NCI-H128 (cell line): Measurements from ENCODE around the gene B3GALT6.
A peak's percentile ranks its signal among the peaks of the same experiment; 100 is the strongest.

ENCODE experiments used
- DNase-seq: peaks from one replicate; lab custom pipeline; 2025; ENCODE audit not compliant: unreplicated experiment; lab: John Stamatoyannopoulos, UW

The B3GALT6 gene

DNA sequence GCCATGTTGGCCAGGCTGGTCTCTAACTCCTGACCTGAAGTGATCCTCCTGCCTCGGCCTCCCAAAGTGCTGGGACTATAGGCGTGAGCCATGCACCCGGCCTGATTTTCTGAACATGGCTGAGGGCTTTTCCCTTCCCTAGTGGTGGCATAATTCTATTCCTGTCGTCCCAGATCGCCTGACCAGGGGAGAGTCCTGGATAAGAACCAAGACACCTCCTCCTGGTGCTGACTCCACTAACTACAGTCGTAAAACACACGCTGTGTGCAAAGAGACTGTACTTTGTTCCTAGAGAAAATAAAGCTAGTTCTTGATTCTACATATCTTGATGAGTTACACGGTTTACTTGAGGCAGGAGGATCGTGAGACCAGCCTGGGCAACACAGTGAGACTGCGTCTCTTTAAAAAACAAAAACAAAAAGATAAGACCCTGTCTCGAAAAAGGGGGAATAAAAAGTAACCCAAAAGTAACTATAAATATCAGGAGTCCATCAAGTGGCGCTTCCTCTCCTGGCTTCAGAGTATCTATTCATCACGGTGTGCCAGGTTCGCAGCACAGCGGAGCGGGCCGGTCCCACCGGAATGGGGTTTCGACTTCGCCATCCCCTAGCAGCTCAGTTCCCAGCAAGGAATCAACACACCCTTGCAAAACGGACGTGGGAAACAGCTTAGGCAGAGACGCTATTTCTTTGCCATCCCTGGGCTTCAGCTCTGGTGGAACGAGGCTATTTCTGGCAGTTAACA is 1.2 kb upstream of the B3GALT6 start:
- DNase-seq, result no peak

DNA sequence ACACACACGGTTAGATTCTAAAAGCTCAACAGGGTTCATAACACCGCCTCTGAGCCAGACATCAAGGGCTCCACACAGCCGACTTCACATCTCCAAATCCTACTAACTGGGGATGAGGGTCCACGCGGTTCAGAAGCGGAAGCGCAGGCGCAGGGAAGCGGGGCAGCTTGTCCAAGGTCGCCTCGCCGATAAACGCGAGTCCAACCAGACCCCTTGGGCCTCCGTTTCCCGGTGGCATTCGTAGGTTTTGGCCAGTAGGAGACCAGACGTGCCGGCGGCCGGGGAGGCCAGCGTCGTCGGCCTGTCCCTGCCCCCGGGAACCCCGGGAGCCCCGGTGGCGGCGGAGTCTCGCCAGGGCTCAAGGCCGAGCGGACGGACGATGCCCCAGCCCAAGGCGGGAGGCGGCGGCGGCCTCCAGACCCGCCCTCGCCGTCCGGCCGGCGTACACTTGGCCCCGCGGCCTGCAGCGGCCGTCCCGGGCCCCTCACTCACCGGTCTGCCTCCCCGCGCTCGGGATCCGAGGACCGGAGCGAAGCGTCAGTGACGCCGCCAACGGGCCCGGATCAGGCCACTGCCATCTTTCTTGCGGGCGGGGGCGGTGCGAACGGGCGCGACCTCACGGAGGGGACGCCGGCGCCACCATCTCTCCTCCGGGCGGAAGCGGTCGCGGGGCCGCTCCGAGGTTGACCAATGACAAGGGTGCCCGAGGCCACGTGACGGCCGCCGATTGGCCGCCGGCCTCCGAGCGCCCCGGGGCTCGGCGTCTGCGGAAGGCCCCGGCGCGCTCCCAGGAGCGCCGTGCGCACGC is 433 bp upstream of the B3GALT6 start, which contains the start of gene SDF4:
Gene SDF4 (minus strand): TSS at position 602 of the 808 bp plus-strand sequence. CDS start 3,229 bp downstream, outside the sequence.
- DNase-seq, result peak; percentile 97

DNA sequence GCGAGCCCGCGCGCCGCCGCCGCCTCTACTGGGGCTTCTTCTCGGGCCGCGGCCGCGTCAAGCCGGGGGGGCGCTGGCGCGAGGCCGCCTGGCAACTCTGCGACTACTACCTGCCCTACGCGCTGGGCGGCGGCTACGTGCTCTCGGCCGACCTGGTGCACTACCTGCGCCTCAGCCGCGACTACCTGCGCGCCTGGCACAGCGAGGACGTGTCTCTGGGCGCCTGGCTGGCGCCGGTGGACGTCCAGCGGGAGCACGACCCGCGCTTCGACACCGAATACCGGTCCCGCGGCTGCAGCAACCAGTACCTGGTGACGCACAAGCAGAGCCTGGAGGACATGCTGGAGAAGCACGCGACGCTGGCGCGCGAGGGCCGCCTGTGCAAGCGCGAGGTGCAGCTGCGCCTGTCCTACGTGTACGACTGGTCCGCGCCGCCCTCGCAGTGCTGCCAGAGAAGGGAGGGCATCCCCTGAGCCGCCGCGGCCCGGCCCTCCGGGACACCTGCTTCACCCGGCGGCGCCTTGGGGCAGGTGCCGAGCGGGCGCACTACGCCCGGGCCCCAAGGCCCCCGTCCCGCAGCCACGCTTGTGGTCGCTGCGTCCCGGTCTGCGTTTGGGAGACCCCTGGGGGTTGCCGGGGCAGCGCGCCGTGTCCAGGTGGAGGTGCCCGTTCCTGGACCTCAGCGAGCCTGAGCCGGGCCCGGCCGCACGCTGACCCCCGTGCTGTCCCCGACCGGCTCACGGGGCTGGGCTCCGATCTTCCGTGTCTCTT is 944 bp downstream of the B3GALT6 start:
- DNase-seq, result no peak

DNA sequence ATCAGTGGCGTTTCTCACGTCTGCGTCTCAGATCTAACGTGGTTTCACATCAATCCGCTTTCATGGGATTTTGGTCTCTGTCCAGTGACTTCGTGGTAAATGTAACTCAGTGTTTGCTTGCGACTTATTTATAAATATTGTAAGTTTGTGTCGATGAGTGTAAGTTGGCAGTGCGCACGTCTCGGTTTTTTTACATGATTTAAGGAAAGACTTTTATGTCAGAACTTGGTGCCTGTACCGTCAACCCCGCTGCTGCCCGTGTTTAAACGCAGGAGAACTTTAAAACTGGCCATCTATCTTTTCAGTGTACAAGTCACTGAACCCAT is 1.5 kb downstream of the B3GALT6 start:
- DNase-seq, result no peak

DNA sequence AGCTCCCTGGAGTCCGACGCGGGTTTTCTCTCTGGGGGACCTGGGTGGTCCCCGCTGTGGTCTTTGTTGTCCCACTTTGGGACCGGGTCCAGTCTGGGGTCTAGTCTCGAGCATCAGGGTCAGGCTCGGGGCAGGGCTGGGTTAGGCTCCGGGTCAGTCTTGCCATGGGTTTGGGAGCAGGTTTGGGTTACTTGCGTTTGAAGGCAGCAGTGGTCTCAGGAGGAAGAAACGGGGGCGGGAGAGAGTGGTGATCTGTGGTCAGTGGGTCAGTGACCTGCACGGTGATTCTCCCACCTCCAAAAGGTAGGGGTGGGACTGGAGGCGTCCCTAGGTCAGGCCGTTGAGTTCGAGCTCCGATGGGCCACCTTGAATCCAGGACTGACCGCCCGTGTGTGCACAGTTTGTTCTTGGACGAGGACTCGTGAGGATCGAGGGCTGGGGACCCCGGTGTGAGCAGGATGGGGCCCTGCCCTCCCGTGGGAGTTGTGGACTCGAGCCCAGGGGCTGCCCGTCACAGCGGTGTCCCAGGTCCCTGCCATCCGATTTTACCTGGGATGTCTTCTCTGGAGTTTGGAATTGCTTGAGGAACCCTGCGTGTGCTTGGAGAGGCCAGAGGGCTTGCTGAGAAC is 2.3 kb downstream of the B3GALT6 start:
- no peak for DNase-seq

DNA sequence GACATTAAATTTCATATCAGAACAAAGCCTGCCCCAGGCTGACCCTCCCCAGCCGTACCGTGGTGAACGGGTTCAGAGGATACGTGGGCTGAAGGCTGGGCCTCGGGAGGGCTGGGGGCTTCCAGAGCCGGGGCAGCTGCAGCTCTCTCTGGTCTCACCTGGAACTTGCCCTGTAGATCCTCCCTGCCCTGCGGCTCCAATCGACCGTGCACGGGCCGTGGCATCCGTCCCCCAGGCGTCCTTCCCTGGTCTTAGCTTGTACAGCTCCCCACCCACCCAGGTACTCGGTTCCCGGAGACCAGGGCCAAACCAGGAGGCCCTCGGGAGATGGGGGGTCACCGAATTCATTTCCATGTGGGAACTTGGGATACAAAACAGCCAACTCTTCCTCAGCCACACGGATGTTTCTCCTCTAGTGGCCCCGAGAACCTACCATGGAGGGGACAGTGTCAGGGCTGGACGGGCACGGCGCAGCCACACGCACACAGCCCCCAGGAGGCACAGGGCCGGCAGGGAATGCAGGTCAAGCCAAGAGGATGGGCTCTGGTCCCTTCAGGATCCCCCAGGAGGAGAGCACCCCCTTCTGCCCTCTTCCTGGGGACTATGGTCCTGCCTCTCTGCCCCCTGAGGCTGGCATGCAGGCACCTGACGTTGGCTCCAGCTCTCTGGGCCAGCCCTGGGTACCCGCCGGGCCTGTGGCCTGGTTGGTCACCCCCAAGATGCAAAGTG is 3.1 kb downstream of the B3GALT6 start:
- no peak for DNase-seq

DNA sequence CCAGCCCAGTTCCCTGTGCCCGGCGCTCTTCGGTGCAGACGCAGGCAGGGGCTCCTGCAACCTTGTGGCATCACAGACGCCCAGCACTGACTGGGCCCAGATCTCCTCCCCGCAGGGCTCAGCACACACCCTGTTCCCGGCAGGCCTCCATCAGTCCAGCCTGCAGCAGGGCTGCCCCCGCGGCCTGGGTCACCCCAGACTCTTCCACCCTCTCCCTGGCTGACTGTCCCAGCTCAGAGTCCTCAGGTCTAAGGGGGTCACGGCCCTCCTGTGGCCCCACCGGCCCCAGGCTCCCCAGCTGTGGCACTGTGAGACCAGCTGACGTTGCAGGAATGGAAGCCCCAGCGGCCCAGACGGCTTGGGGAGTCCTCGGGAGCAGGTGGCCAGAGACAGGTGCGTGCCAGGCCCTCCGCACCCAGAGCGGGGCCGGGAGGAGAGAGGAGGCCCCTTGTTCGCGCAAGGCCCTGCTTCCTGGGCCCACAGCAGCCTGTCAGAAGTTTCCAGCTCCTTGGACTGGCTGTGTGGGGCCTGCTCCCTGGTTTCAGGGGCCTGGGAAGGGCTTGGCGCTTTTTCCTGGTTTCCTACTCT is 4.2 kb downstream of the B3GALT6 start:
- no peak for DNase-seq

DNA sequence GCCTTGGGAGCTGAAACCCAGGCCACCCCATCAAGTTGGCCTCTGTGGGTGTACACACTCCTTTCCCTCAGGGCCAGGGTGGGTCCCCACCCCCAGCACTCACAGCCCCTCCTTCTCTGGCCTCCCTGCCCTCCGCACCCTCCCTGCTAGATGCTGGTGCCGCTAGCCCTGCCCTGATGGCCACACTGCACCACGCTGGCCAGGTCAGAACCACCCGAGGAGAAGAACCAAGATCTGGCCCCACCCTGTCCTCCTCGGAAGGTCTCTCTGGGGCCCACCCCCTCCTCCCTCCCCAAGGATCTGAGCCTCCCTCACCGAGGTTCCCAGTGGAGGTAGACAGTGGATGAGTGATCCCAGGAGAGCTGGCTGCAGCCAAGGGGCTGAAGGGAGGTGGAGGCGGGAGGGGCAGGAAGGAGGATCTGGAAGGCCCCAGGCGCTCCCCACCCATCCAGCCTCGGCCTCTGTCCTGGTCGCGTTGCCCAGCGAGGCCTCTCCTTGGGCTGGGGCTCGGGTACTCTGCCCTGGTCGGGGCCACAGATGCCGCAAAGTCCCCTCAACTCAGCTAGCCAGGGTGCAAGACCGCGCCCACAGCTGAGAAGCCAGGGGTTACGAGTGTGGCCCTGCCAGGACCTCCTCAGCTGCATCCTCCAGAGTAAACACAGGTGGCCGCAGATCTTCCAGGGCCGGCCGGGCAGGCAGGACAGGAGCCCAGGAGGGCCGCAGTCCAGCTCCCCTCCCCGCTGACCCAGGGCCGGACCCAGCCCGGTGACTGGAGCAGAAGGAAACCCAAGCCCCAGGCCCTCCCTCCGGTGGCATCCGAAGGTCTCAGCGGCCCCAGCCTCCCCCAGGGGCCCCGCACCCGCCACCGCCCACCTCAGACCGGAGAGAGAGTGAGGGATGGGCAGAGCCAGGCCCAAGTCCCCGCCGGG is 5.2 kb downstream of the B3GALT6 start:
- no peak for DNase-seq

DNA sequence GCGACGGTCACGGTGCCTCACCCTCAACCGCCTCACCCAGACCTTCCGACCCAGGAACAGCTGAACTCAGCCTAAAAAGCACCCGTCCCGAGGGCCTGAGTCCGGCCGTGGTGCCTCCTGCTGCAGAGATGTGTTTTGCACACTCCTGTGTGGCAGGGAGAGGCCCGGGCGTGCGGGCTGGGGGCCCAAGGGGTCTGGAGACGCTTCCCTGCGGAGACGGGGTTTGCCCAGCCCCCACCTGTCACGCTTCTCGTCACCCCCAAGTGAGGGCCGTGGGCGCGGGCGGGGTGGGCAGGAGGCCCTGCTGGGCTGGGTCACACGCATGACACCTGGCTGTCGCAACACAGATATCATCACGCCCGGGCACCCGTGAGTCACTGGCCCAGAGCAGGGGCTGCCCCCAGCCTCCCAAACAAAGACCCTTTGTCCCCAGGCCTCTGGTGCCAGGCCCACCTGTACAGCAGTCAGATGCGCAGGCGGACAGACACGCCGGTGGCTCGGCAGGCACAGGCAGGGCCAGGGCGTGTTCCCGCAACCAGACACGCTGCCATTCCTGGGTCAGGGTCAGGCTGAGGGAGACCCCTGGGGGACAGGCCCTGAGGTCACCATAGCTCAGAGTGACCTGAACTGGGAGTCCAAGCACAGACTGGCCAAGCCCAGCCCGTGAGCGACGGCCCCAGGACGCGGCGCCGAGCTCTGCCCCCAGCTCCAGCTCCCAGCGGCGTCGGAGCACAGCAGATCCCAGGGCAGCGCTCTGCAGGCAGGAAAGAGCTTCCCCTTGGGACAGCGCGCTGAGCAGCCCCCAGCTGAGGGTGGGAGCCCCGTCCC is 6.1 kb downstream of the B3GALT6 start:
- no peak for DNase-seq

DNA sequence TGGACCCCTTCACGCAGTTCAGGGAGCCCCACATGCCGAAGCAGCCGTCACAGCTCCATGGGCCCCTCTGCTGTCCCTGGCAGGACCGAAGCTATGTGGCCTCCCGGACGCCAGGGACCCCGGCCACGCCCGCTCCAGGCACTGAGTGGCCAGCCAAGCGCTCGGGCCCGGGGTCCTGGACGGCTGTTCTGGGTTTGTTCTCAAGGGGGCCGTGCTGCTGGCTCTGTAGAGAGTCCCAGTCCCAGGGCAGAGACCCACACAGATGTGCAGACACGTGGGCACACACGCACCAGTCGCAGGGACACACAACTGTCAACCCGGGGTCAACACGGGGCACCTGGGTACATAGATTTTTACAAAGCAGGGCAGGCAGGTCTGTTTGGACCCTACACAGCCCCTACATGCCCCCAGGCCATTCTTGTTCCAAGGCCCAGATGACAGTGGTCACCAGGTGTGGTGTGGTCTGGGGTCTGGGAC is 6.7 kb downstream of the B3GALT6 start:
- DNase-seq, result no peak

DNA sequence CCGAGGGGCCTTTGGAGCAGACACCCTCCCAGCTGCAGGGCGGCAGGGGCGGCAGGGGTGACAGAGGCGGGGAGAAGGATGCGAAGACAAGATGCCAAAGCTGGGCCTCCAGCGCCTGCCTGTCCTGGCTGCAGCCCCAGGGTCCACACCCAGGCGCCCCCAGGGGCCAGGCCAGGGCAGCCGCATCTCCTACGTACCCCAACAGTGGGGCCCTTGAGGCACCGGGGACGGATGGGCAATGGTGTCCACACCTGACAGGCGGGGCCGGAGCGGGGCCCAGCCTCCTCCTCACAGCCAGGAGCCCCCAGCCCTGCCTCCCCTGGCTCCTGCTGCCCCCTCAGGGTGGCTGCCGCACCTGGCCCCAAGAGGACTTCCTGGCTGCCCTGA is 7.2 kb downstream of the B3GALT6 start:
- DNase-seq, result no peak

DNA sequence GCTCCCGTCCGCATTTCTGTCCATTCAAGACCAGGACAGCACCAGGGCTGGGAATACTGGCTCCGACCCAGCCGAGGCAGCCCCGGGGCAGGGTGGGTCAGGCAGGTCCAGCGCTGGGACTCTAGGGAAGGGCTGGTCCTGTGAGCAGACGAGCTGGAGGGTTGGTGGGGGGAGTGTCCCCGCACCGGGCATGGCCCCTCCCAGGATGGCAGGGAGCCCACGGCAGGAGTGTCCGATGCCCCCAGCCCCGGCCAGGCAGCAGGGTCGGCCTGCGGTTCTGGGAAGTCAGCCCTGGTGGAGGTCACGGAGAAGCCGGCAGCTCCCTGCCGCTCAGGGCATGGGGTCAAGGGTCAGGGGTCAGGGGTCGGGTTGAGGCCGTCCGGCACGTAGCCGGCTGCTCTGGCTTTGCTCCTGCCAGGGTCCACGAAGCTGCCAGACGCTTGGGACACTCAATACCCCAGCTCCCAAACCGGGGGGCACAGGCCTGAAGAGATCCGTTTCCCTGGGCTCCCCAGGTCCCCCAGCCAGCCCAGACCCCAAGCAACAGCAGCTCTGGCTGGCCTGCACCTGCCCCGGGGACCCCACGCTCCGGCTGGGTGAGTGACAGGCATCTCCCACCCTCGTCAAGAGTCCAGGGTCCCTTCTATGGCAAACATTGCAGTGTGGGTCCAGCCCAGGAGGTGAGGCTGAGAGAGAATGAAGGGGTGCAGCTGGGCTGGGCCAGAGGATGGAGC is 7.7 kb downstream of the B3GALT6 start:
- DNase-seq, result no peak

DNA sequence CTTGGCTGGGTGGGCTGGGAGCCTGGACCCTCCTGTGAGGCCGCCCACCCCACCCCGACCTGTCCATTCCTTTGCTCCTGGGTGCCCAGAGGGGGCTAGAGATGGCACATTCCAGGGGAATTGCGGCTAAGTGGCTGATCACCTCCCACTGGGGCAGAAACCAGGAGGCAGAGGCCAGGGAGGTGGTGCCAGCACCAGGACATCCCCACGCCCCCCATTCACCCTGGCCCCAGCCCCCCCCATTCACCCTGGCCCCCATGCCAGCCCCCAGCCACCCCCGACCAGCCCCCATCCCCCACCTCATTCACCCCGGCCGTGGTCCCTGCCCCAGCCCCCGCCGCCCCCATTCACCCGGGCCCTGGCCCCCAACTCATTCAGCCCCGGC is 8.3 kb downstream of the B3GALT6 start:
- DNase-seq, result no peak

DNA sequence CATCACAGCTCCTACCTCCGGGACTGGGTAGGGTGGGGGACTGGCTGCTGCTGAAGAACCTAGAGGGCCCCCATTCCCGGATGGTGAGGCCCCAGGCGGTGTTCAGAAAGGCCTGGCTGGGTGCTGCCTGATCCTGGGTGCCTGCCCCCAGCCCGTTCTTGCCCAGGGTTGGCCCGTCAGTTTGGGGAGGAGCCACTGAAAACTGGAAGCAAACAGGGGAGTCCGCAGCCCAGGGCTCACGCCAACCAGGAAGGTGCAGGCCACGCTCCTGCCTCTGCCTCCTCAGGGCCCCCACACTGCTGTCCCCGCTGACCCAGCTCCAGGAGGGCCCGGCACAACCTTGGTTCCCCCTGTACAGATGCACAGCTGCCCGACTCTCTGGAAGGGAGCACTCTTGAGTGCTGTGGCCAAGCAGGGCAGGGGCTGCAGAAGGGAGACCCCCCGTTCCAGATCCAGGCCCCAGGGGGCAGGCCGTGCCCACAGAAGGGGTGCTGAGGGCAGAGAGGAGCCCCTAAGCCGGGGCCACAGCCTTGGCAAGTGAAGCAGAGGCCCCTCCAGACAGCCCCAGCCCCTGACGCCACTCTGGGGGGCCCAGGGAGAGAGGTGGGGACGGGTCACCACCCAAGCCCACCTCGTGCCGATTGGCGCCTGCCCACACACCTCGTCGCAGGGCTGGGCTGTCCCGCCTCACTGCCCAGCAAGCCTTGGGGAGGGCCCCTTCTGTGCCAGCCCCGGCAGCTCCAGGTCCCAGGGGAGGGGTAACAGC is 9.0 kb downstream of the B3GALT6 start:
- no peak for DNase-seq

DNA sequence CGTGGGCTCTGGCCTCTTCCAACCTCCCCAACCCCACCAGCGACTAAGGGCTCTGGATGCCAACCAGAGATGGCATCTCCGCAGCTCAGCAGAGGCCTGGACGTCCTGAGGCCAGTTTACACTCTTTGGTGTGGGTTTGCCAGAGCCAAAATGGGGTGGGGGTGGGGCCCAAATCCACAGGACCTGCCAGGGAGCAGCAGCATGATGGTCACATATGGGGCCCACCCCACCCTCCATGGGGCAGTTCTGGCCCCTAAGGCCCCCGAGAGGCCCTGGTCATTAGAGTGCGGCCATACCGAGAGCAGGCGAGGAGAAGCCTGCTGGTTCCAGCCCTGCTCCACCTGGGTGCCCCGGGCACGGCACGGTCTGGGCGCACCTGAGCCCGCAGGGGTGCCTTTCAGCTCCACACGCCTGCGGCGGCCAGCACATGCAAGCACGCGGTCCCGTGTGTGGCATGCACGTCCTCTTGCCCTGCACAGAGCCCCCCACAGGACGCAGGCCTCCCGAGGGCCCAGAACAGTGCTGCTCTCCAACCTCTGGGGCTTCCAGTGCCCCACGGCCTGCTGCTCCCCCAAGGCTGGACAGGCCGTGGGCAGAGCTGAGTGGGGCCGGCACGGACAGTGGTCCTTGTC is 9.7 kb downstream of the B3GALT6 start:
- no peak for DNase-seq
